Measurements from ENCODE around the gene ATP9A. TPM values are rescaled to one million over a fixed set of nuclear protein-coding genes. Genes with fewer than 3 reads are reported as not detected.

The ATP9A gene
- total RNA-seq, 1 experiment from 2014 or later = 18.6 TPM

GRCh38 chr20:51634877-51635276, 133.3 kb downstream of the ATP9A start:
- DNase-seq = no peak
- no peaks in the 10 kb centered on the region for H4K20me1 ChIP-seq (ENCODE audit: insufficient read depth)
- peaks cover 34% of the 10 kb centered on the region for H3F3A ChIP-seq (ENCODE audit: insufficient read depth, low read depth)
- intact Hi-C loops (cut with micrococcal nuclease; ENCODE audit: unreplicated experiment) = no loop called here
- H3K4me3 ChIP-seq = no peak overlapping the region
- H3K79me2 ChIP-seq (ENCODE audit: low read depth) = 0 out of 2 replicates have a peak, but pooled peaks cover 4% of the 10 kb centered on the region
- ChIA-PET POLR2A (ENCODE audit: unreplicated experiment) (no interaction called here), CTCF (no interaction called here)
- BruUV-seq (replicated peaks) = no TSS peak
- H3K27ac ChIP-seq = no peak overlapping the region
- no peaks in the 10 kb centered on the region for H3K36me3 ChIP-seq (ENCODE audit: low read depth)
- no peak overlapping the region for H2AFZ ChIP-seq
- H3K27me3 ChIP-seq (ENCODE audit: insufficient read depth, low read depth) = no peaks in the 10 kb centered on the region
- H3K9me3 ChIP-seq (ENCODE audit: insufficient read depth, low read depth) = no peaks in the 10 kb centered on the region
- no peak overlapping the region for H3K4me2 ChIP-seq
- no peaks in the 10 kb centered on the region for H3K9me2 ChIP-seq (ENCODE audit: insufficient read depth)
- no peak for TF ChIP-seq CTCF (conservative IDR thresholded peaks at IDR 0.05)
- no peak for TF ChIP-seq EZH2 (IDR thresholded peaks at IDR 0.05; ENCODE audit: low read depth)
- peaks cover 39% of the 10 kb centered on the region for H3K4me1 ChIP-seq (replicated peaks; ENCODE audit: insufficient read depth)

DNA sequence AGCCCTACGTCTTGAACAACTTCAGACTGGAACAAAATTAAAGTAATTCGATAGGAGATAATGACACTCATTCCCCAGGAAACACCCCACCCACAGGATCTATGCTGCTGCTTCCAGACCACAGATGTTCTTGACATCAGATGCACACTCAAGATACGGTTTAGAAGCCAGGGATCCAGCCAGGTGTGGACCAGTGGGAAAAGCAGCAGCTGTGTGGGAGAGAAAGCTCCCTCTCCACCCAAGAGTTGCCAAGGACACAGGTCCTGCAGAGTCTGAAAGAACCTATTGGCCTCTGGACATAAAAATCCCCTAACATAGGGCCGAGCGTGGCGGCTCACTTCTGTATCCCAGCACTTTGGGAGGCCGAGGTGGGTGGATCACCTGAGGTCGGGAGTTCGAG, 133.9 kb downstream of the ATP9A start:
- Histone ChIP-seq H3K4me1 (replicated peaks; ENCODE audit: insufficient read depth) (peaks cover 44% of the 10 kb centered on the region), H3K9me2 (ENCODE audit: insufficient read depth) (no peaks in the 10 kb centered on the region), H3K27ac (no peak overlapping the region), H3K79me2 (ENCODE audit: low read depth) (0 out of 2 replicates have a peak, but pooled peaks cover 5% of the 10 kb centered on the region), H4K20me1 (ENCODE audit: insufficient read depth) (no peaks in the 10 kb centered on the region), H3K4me2 (no peak overlapping the region), H3K4me3 (no peak overlapping the region), H3K36me3 (ENCODE audit: low read depth) (no peaks in the 10 kb centered on the region), H2AFZ (no peak overlapping the region), H3K27me3 (ENCODE audit: insufficient read depth, low read depth) (no peaks in the 10 kb centered on the region), H3F3A (ENCODE audit: insufficient read depth, low read depth) (peaks cover 39% of the 10 kb centered on the region), H3K9me3 (ENCODE audit: insufficient read depth, low read depth) (no peaks in the 10 kb centered on the region)
- POLR2A ChIA-PET (ENCODE audit: unreplicated experiment) = no interaction called here
- TF ChIP-seq CTCF (conservative IDR thresholded peaks at IDR 0.05) = no peak
- TF ChIP-seq EZH2 (IDR thresholded peaks at IDR 0.05; ENCODE audit: low read depth) = no peak
- CTCF ChIA-PET = no interaction called here
- intact Hi-C loops (cut with micrococcal nuclease; ENCODE audit: unreplicated experiment) = no loop called here
- no peak for DNase-seq
- no TSS peak for BruUV-seq (replicated peaks)

DNA sequence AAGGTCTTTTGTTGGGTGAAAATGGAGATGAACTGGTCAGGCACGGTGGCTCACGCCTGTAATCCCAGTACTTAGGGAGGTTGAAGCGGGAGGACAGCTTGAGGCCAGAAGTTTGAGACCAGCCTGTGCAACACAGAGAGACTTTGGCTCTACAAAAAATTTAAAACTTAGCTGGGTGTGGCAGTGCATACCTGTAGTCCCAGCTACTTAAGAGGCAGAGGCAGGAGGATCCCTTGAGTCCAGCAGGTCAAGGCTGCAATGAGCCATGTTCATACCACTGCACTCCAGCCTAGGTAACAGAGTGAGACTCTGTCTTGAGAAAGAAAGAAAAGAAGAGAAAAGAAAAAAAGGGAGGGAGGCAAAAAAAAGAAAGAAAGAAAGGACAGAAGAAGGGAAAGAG, 134.8 kb downstream of the ATP9A start:
- H3K4me1 ChIP-seq (replicated peaks; ENCODE audit: insufficient read depth) = peaks cover 44% of the 10 kb centered on the region

More for the DNA sequence above, 134.8 kb downstream of the ATP9A start:
- H3K27me3 ChIP-seq (ENCODE audit: insufficient read depth, low read depth) = no peaks in the 10 kb centered on the region
- no peaks in the 10 kb centered on the region for H3K9me3 ChIP-seq (ENCODE audit: insufficient read depth, low read depth)
- peak overlapping the region; percentile 42 for H3K4me2 ChIP-seq
- H3K36me3 ChIP-seq (ENCODE audit: low read depth) = no peaks in the 10 kb centered on the region
- H3K27ac ChIP-seq = peak overlapping the region; percentile 51
- DNase-seq = peak in 1 of 2 experiments; percentile 52
- H3F3A ChIP-seq (ENCODE audit: insufficient read depth, low read depth) = peaks cover 35% of the 10 kb centered on the region
- no peak overlapping the region for H3K4me3 ChIP-seq
- 0 out of 2 replicates have a peak, but pooled peaks cover 5% of the 10 kb centered on the region for H3K79me2 ChIP-seq (ENCODE audit: low read depth)
- ChIA-PET POLR2A (ENCODE audit: unreplicated experiment) (no interaction called here), CTCF (interaction anchor here (0.6 kb wide), 1 partner anchor 11 kb away, joined by 4 read pairs; no protein-coding TSS in a partner anchor)
- H2AFZ ChIP-seq = no peak overlapping the region
- H4K20me1 ChIP-seq (ENCODE audit: insufficient read depth) = no peaks in the 10 kb centered on the region
- TF ChIP-seq EZH2 (IDR thresholded peaks at IDR 0.05; ENCODE audit: low read depth) (no peak), CTCF (conservative IDR thresholded peaks at IDR 0.05) (no peak)
- H3K9me2 ChIP-seq (ENCODE audit: insufficient read depth) = no peaks in the 10 kb centered on the region
- no TSS peak for BruUV-seq (replicated peaks)
- intact Hi-C loops (cut with micrococcal nuclease; ENCODE audit: unreplicated experiment) = no loop called here
